HEK293 (cell line): ENCODE results near the gene IL4I1.

Source experiments
- CTCF ChIA-PET: fragments of 350-600 bp; formaldehyde crosslinking; extraction: SDS; loops from one replicate; lab custom pipeline; 2021; ENCODE audit warnings: antibody characterized with exemption; lab: Yijun Ruan, JAX
- POLR2A ChIA-PET: fragments of 300-600 bp; formaldehyde crosslinking; extraction: SDS; loops from one replicate; lab custom pipeline; 2020; ENCODE audit warnings: antibody characterized with exemption, inconsistent platforms; lab: Yijun Ruan, JAX
- H3K27ac ChIP-seq: fragments of 200-500 bp; sonication (Bioruptor generic); 2 replicates; pipeline ENCODE4 v1.5.1; 2014; ENCODE audit warnings: low read depth, low read length, control low read depth, inconsistent platforms; ENCODE audit errors: extremely low read depth
- H3K36me3 ChIP-seq, 2 experiments: fragments of 200-500 bp in 1 of 2; sonication (Bioruptor generic) in 1 of 2; 1 replicate in 1 of 2; 2 replicates in 1 of 2; pipeline ENCODE4 v1.5.1; 2014 to 2017; ENCODE audit warnings: inconsistent platforms in 2 of 2, low read length in 2 of 2; ENCODE audit not compliant: control insufficient read depth in 2 of 2, insufficient read depth in 1 of 2
- H3K4me1 ChIP-seq: fragments of 200-500 bp; sonication (Bioruptor generic); 2 replicates; pipeline ENCODE4 v1.5.1; 2014; ENCODE audit warnings: mild to moderate bottlenecking, low read length, inconsistent platforms; ENCODE audit not compliant: control insufficient read depth, insufficient read depth
- H3K4me3 ChIP-seq: 2 replicates; pipeline ENCODE4 v1.5.1; 2011; ENCODE audit warnings: low read depth, mild to moderate bottlenecking, control low read depth, low read length, moderate library complexity
- H3K9me3 ChIP-seq: fragments of 200-500 bp; sonication (Bioruptor generic); 2 replicates; pipeline ENCODE4 v1.5.1; 2014; ENCODE audit warnings: low read depth, low read length, inconsistent platforms; ENCODE audit not compliant: control insufficient read depth, insufficient read depth
- AEBP2 ChIP-seq: fragments of 450-650 bp; formaldehyde crosslinking; IDR thresholded peaks from 2 replicates; pipeline ENCODE4 v1.5.1; 2016; ENCODE audit warnings: missing biosample characterization, missing genetic modification characterization, borderline replicate concordance
- BCL11A ChIP-seq: fragments of 450-650 bp; formaldehyde crosslinking; IDR thresholded peaks from 2 replicates; pipeline ENCODE4 v1.5.1; 2016; ENCODE audit warnings: low read depth, missing biosample characterization, missing genetic modification characterization
- GLIS1 ChIP-seq: fragments of 450-650 bp; formaldehyde crosslinking; IDR thresholded peaks from 2 replicates; pipeline ENCODE4 v1.5.1; 2016; ENCODE audit warnings: missing biosample characterization, missing genetic modification characterization
- GLIS2 ChIP-seq: fragments of 450-650 bp; formaldehyde crosslinking; IDR thresholded peaks from 2 replicates; pipeline ENCODE4 v1.5.1; 2016; ENCODE audit warnings: missing biosample characterization, missing genetic modification characterization
- HOXC10 ChIP-seq: sonication (generic); formaldehyde crosslinking; IDR thresholded peaks from 2 replicates; pipeline ENCODE4 v1.8.1; 2023; ENCODE audit warnings: mild to moderate bottlenecking, missing genetic modification reagents
- IKZF3 ChIP-seq: fragments of 450-650 bp; IDR thresholded peaks from 2 replicates; pipeline ENCODE4 v1.5.0; 2018; ENCODE audit warnings: missing biosample characterization, mild to moderate bottlenecking, missing genetic modification characterization, moderate library complexity
- INSM2 ChIP-seq: fragments of 450-650 bp; formaldehyde crosslinking; IDR thresholded peaks from 2 replicates; pipeline ENCODE4 v1.5.1; 2016; ENCODE audit warnings: missing biosample characterization, missing genetic modification characterization
- KLF17 ChIP-seq: fragments of 450-650 bp; formaldehyde crosslinking; IDR thresholded peaks from 2 replicates; pipeline ENCODE4 v1.5.1; 2016; ENCODE audit warnings: missing biosample characterization, missing genetic modification characterization
- PRDM10 ChIP-seq: fragments of 450-650 bp; formaldehyde crosslinking; IDR thresholded peaks from 2 replicates; pipeline ENCODE4 v1.5.1; 2016; ENCODE audit warnings: missing biosample characterization, missing genetic modification characterization
- RBAK ChIP-seq: fragments of 450-650 bp; formaldehyde crosslinking; IDR thresholded peaks from 2 replicates; pipeline ENCODE4 v1.5.1; 2016; ENCODE audit warnings: missing biosample characterization, missing genetic modification characterization
- ZBTB21 ChIP-seq: fragments of 450-650 bp; formaldehyde crosslinking; IDR thresholded peaks from 2 replicates; pipeline ENCODE4 v1.5.1; 2017; ENCODE audit warnings: missing biosample characterization, missing genetic modification characterization
- ZBTB7A ChIP-seq: fragments of 450-650 bp; formaldehyde crosslinking; IDR thresholded peaks from 2 replicates; pipeline ENCODE4 v1.5.1; 2016; ENCODE audit warnings: low read depth, missing biosample characterization, missing genetic modification characterization
- ZBTB8A ChIP-seq: fragments of 450-650 bp; formaldehyde crosslinking; IDR thresholded peaks from 2 replicates; pipeline ENCODE4 v1.5.1; 2016; ENCODE audit warnings: missing biosample characterization, missing genetic modification characterization
- ZEB2 ChIP-seq: fragments of 450-650 bp; formaldehyde crosslinking; IDR thresholded peaks from 2 replicates; pipeline ENCODE4 v1.5.1; 2016; ENCODE audit warnings: missing biosample characterization, missing genetic modification characterization
- ZFP41 ChIP-seq: fragments of 450-650 bp; formaldehyde crosslinking; IDR thresholded peaks from 2 replicates; pipeline ENCODE4 v1.5.1; 2016; ENCODE audit warnings: missing biosample characterization, missing genetic modification characterization, borderline replicate concordance
- ZNF132 ChIP-seq: fragments of 450-650 bp; formaldehyde crosslinking; IDR thresholded peaks from 2 replicates; pipeline ENCODE4 v1.5.1; 2017; ENCODE audit warnings: missing biosample characterization, missing genetic modification characterization, borderline replicate concordance
- ZNF133 ChIP-seq: fragments of 450-650 bp; formaldehyde crosslinking; IDR thresholded peaks from 2 replicates; pipeline ENCODE4 v1.5.1; 2016; ENCODE audit warnings: missing biosample characterization, missing genetic modification characterization
- ZNF211 ChIP-seq: fragments of 450-650 bp; formaldehyde crosslinking; IDR thresholded peaks from 2 replicates; pipeline ENCODE4 v1.5.1; 2016; ENCODE audit warnings: low read depth, missing biosample characterization, missing genetic modification characterization
- ZNF214 ChIP-seq: fragments of 450-650 bp; formaldehyde crosslinking; IDR thresholded peaks from 2 replicates; pipeline ENCODE4 v1.5.1; 2017; ENCODE audit warnings: missing biosample characterization, mild to moderate bottlenecking, missing genetic modification characterization, borderline replicate concordance
- ZNF266 ChIP-seq: fragments of 450-650 bp; formaldehyde crosslinking; IDR thresholded peaks from 2 replicates; pipeline ENCODE4 v1.5.1; 2016; ENCODE audit warnings: missing biosample characterization, missing genetic modification characterization, low read depth
- ZNF433 ChIP-seq: fragments of 450-650 bp; formaldehyde crosslinking; IDR thresholded peaks from 2 replicates; pipeline ENCODE4 v1.5.1; 2016; ENCODE audit warnings: missing biosample characterization, missing genetic modification characterization, low read depth
- ZNF510 ChIP-seq: fragments of 450-650 bp; formaldehyde crosslinking; IDR thresholded peaks from 2 replicates; pipeline ENCODE4 v1.5.1; 2018; ENCODE audit warnings: mild to moderate bottlenecking, missing genetic modification characterization, missing biosample characterization; ENCODE audit not compliant: insufficient replicate concordance
- ZNF513 ChIP-seq: fragments of 450-650 bp; IDR thresholded peaks from 2 replicates; pipeline ENCODE4 v1.5.1; 2018; ENCODE audit warnings: missing biosample characterization, missing genetic modification characterization
- ZNF521 ChIP-seq: fragments of 450-650 bp; formaldehyde crosslinking; IDR thresholded peaks from 2 replicates; pipeline ENCODE4 v1.5.1; 2017; ENCODE audit warnings: missing biosample characterization, mild to moderate bottlenecking, missing genetic modification characterization
- ZNF561 ChIP-seq: fragments of 450-650 bp; IDR thresholded peaks from 2 replicates; pipeline ENCODE4 v1.5.1; 2018; ENCODE audit warnings: missing biosample characterization, missing genetic modification characterization, borderline replicate concordance
- ZNF776 ChIP-seq: fragments of 450-650 bp; formaldehyde crosslinking; IDR thresholded peaks from 2 replicates; pipeline ENCODE4 v1.5.0; 2017; ENCODE audit warnings: missing biosample characterization, missing genetic modification characterization, borderline replicate concordance

The IL4I1 gene

GRCh38 chr19:49876422-49877019 is 20.2 kb downstream of the IL4I1 start (continued):
- TF ChIP-seq ZBTB21 (tag by site-specific recombination), result peak; percentile 81

GRCh38 chr19:49875857-49876421 is 20.7 kb downstream of the IL4I1 start:
- peak overlapping the region; percentile 94 for H3K27ac ChIP-seq
- no peaks in the 10 kb centered on the region for H3K9me3 ChIP-seq
- ChIA-PET CTCF (interaction anchor here (0.6 kb wide), 2 partner anchors 59 to 271 kb away, joined by 3 read pairs; no protein-coding TSS in a partner anchor), POLR2A (interaction anchor here (0.7 to 4.8 kb wide), 14 partner anchors 8 to 235 kb away, joined by 3 to 41 read pairs (median 6); partner anchors contain the start of genes ATF5, FUZ, NUP62 and PNKP)
- peaks cover 3 to 43% of the 10 kb centered on the region in 2 experiments; a peak in 2 of 3 replicates for H3K36me3 ChIP-seq
- peak overlapping the region; percentile 79 for H3K4me3 ChIP-seq
- peaks cover 9% of the 10 kb centered on the region for H3K4me1 ChIP-seq
- no peak for TF ChIP-seq ZNF132 (tag by site-specific recombination)
- TF ChIP-seq RBAK, result 0 out of 2 replicates have a peak, but pooled peaks have one; percentile 9
- TF ChIP-seq ZEB2, result no peak
- no peak for TF ChIP-seq ZNF513 (tag by site-specific recombination)
- peak; percentile 7; the same call in 1 of the 2 replicates for TF ChIP-seq IKZF3 (tag by site-specific recombination)
- no peak for TF ChIP-seq BCL11A (tag by site-specific recombination)
- no peak for TF ChIP-seq ZNF510 (tag by site-specific recombination)
- TF ChIP-seq ZNF433 (tag by site-specific recombination), result no peak
- TF ChIP-seq AEBP2, result no peak
- TF ChIP-seq ZNF214, result no peak
- peak; percentile 75 for TF ChIP-seq GLIS2 (tag by site-specific recombination)
- no peak for TF ChIP-seq INSM2
- TF ChIP-seq ZNF211 (tag by site-specific recombination), result no peak
- no peak for TF ChIP-seq KLF17 (tag by site-specific recombination)
- 0 out of 2 replicates have a peak, but pooled peaks have one; percentile 76 for TF ChIP-seq HOXC10 (CRISPR knock-in tag)
- TF ChIP-seq PRDM10 (tag by site-specific recombination), result peak; percentile 91
- no peak for TF ChIP-seq ZFP41 (tag by site-specific recombination)
- no peak for TF ChIP-seq ZNF266 (tag by site-specific recombination)
- TF ChIP-seq ZNF561 (tag by site-specific recombination), result peak; percentile 36; the same call in 1 of the 2 replicates
- TF ChIP-seq GLIS1 (tag by site-specific recombination), result peak; percentile 22; the same call in 1 of the 2 replicates
- no peak for TF ChIP-seq ZNF133 (tag by site-specific recombination)
- TF ChIP-seq ZBTB8A (tag by site-specific recombination), result peak; percentile 100
- TF ChIP-seq ZNF776 (tag by site-specific recombination), result no peak
- no peak for TF ChIP-seq ZNF521 (tag by site-specific recombination)
- peak; percentile 97; the same call in 1 of the 2 replicates for TF ChIP-seq ZBTB7A (tag by site-specific recombination)
